ENCODE data around the gene TFEB.

Gene TFEB

GRCh38 chr6:41648070-41648585, 87.3 kb downstream of the TFEB start:
- no peak for FAIRE-seq

GRCh38 chr6:41647061-41647511, 88.3 kb downstream of the TFEB start:
- no peak for FAIRE-seq

- FAIRE-seq: no peak
Measured at GRCh38 chr6:41646026-41646795, 89.2 kb downstream of the TFEB start.

GRCh38 chr6:41645007-41645618, 90.3 kb downstream of the TFEB start:
- FAIRE-seq: no peak

- no peak for FAIRE-seq
Measured at GRCh38 chr6:41644297-41644879, 91.0 kb downstream of the TFEB start.

- FAIRE-seq: no peak
Measured at GRCh38 chr6:41643899-41644269, 91.5 kb downstream of the TFEB start.

GRCh38 chr6:41642960-41643898, 92.2 kb downstream of the TFEB start:
- FAIRE-seq: no peak

GRCh38 chr6:41642090-41642959, 93.1 kb downstream of the TFEB start:
- no peak for FAIRE-seq

GRCh38 chr6:41641352-41641925, 94.0 kb downstream of the TFEB start:
- no peak for FAIRE-seq

GRCh38 chr6:41640426-41640825, 95.0 kb downstream of the TFEB start:
- no peak for FAIRE-seq

- no peak for FAIRE-seq
Measured at GRCh38 chr6:41639809-41640371, 95.5 kb downstream of the TFEB start.

GRCh38 chr6:41638935-41639808, 96.2 kb downstream of the TFEB start:
- no peak for FAIRE-seq

- no peak for FAIRE-seq
Measured at GRCh38 chr6:41638002-41638934, 97.1 kb downstream of the TFEB start, which contains the start of gene MDFI. Gene MDFI (plus strand): TSS chr6:41638468. CDS start chr6:41638750, 282 bp downstream.

- no peak for FAIRE-seq
Measured at GRCh38 chr6:41637194-41638001, 98.0 kb downstream of the TFEB start.

GRCh38 chr6:41636833-41637193, 98.6 kb downstream of the TFEB start:
- no peak for FAIRE-seq

GRCh38 chr6:41635365-41635764, 100.0 kb downstream of the TFEB start:
- FAIRE-seq: no peak

- FAIRE-seq: no peak
Measured at GRCh38 chr6:41634657-41635056, 100.8 kb downstream of the TFEB start.

Data from colon (tissue), 2 donors.